IPS DF 4.7 (cell line): ENCODE results near the gene UGT1A5.

Source experiments
- DNase-seq: peaks from one replicate; pipeline ENCODE4 v3.0.0-alpha.2; 2013; ENCODE audit warnings: low spot score; ENCODE audit errors: extremely low read depth

The UGT1A5 gene

GRCh38 chr2:233779722-233780121 is 67.0 kb downstream of the UGT1A5 start:
- no peak for DNase-seq

GRCh38 chr2:233780771-233781170 is 68.1 kb downstream of the UGT1A5 start:
- DNase-seq, result no peak

- no peak for DNase-seq
Observed at GRCh38 chr2:233789554-233789953, 76.8 kb downstream of the UGT1A5 start.

- DNase-seq, result no peak
Observed at GRCh38 chr2:233791151-233791882, 78.6 kb downstream of the UGT1A5 start.

- no peak for DNase-seq
Observed at GRCh38 chr2:233791883-233792329, 79.2 kb downstream of the UGT1A5 start.

GRCh38 chr2:233792720-233793119 is 80.0 kb downstream of the UGT1A5 start:
- DNase-seq, result no peak

GRCh38 chr2:233793465-233794127 is 80.9 kb downstream of the UGT1A5 start:
- no peak for DNase-seq

GRCh38 chr2:233794128-233794658 is 81.5 kb downstream of the UGT1A5 start:
- no peak for DNase-seq

- no peak for DNase-seq
Observed at GRCh38 chr2:233795735-233796171, 83.0 kb downstream of the UGT1A5 start.

- DNase-seq, result no peak
Observed at GRCh38 chr2:233796254-233796653, 83.5 kb downstream of the UGT1A5 start.

- no peak for DNase-seq
Observed at GRCh38 chr2:233798335-233799086, 85.8 kb downstream of the UGT1A5 start.

GRCh38 chr2:233799087-233799665 is 86.5 kb downstream of the UGT1A5 start:
- no peak for DNase-seq

GRCh38 chr2:233799716-233800115 is 87.0 kb downstream of the UGT1A5 start:
- no peak for DNase-seq

- no peak for DNase-seq
Observed at GRCh38 chr2:233800208-233800607, 87.5 kb downstream of the UGT1A5 start.

GRCh38 chr2:233801357-233802131 is 88.8 kb downstream of the UGT1A5 start:
- no peak for DNase-seq

- no peak for DNase-seq
Observed at GRCh38 chr2:233802132-233802815, 89.6 kb downstream of the UGT1A5 start.

GRCh38 chr2:233803292-233803911 is 90.7 kb downstream of the UGT1A5 start:
- DNase-seq, result no peak

- no peak for DNase-seq
Observed at GRCh38 chr2:233803994-233804393, 91.3 kb downstream of the UGT1A5 start.

- no peak for DNase-seq
Observed at GRCh38 chr2:233807215-233807865, 94.6 kb downstream of the UGT1A5 start.
